Measurements from ENCODE around the gene FAM169A.
"Not testable (repeated sequence)": the region's sequence is repeated elsewhere in the genome, so short reads cannot be mapped to it uniquely, and the experiment has no call there.

Gene FAM169A

GRCh38 chr5:74865804-74866595 is at the start of gene FAM169A:
TSS of gene FAM169A (minus strand) at chr5:74866387. CDS start at chr5:74841676, 24,711 bp downstream.
- DNase-seq: no peak

- DNase-seq: no peak
Observed at GRCh38 chr5:74915488-74915887, 49.3 kb upstream of the FAM169A start.

GRCh38 chr5:74911421-74911820 is 45.2 kb upstream of the FAM169A start:
- not testable (repeated sequence) for DNase-seq

- DNase-seq: not testable (repeated sequence)
Observed at GRCh38 chr5:74909888-74910287, 43.7 kb upstream of the FAM169A start.

GRCh38 chr5:74908237-74908636 is 42.0 kb upstream of the FAM169A start:
- not testable (repeated sequence) for DNase-seq

GRCh38 chr5:74904713-74905112 is 38.5 kb upstream of the FAM169A start:
- DNase-seq: not testable (repeated sequence)

GRCh38 chr5:74903165-74903787 is 37.1 kb upstream of the FAM169A start:
- no peak for DNase-seq

- no peak for DNase-seq
Observed at GRCh38 chr5:74897049-74897448, 30.9 kb upstream of the FAM169A start.

GRCh38 chr5:74895906-74896305 is 29.7 kb upstream of the FAM169A start:
- no peak for DNase-seq

GRCh38 chr5:74894351-74894750 is 28.2 kb upstream of the FAM169A start:
- DNase-seq: no peak

- no peak for DNase-seq
Observed at GRCh38 chr5:74892921-74893320, 26.7 kb upstream of the FAM169A start.

- no peak for DNase-seq
Observed at GRCh38 chr5:74889523-74890105, 23.4 kb upstream of the FAM169A start.

GRCh38 chr5:74888117-74888516 is 21.9 kb upstream of the FAM169A start:
- no peak for DNase-seq

GRCh38 chr5:74885170-74885569 is 19.0 kb upstream of the FAM169A start:
- DNase-seq: no peak

- not testable (repeated sequence) for DNase-seq
Observed at GRCh38 chr5:74882379-74883134, 16.4 kb upstream of the FAM169A start.

GRCh38 chr5:74877624-74878304 is 11.6 kb upstream of the FAM169A start:
- DNase-seq: no peak

GRCh38 chr5:74875994-74876791 is 10.0 kb upstream of the FAM169A start:
- no peak for DNase-seq

- no peak for DNase-seq
Observed at GRCh38 chr5:74873525-74874249, 7.5 kb upstream of the FAM169A start.

GRCh38 chr5:74870299-74871067 is 4.3 kb upstream of the FAM169A start:
- no peak for DNase-seq

- DNase-seq: not testable (repeated sequence)
Observed at GRCh38 chr5:74869414-74869813, 3.2 kb upstream of the FAM169A start.

All from GOT3 (cell line).